CD14-positive monocyte (primary cell): ENCODE data around the gene FUT1. TPM values are rescaled to one million over a fixed set of nuclear protein-coding genes. Genes with fewer than 3 reads are reported as not detected.

Source experiments
- DNase-seq, 3 donors: peaks; one replicate each; pipeline ENCODE4 v3.0.0-alpha.2; 2011 to 2022
- H2AFZ ChIP-seq: 2 replicates; pipeline ENCODE4 v1.6.0; 2012; ENCODE audit warnings: mild to moderate bottlenecking, low read depth, low read length, inconsistent platforms; ENCODE audit not compliant: insufficient read depth, poor library complexity, severe bottlenecking
- H3K27ac ChIP-seq, 2 donors: 1 replicate in 1 of 2; 2 replicates in 1 of 2; pipeline ENCODE4 v1.5.1; 2012 to 2013; ENCODE audit warnings: low read length in 2 of 2, control low read depth in 1 of 2, inconsistent platforms in 1 of 2, low read depth in 1 of 2, mild to moderate bottlenecking in 1 of 2
- H3K27me3 ChIP-seq, 2 donors: one replicate each; pipeline versions ENCODE4 v1.6.0 to v1.6.1; 2011 to 2013; ENCODE audit warnings: low read length in 2 of 2; ENCODE audit not compliant: control insufficient read depth in 2 of 2, insufficient read depth in 2 of 2
- H3K36me3 ChIP-seq, 2 donors: replicated peaks in 1 of 2; 1 replicate in 1 of 2; 2 replicates in 1 of 2; pipeline versions ENCODE4 v1.5.1 to v1.6.1; 2012 to 2013; ENCODE audit warnings: low read length in 2 of 2, control low read depth in 1 of 2, inconsistent platforms in 1 of 2, mild to moderate bottlenecking in 1 of 2; ENCODE audit not compliant: insufficient read depth in 2 of 2, control insufficient read depth in 1 of 2
- H3K4me1 ChIP-seq, 2 donors: 1 replicate in 1 of 2; 2 replicates in 1 of 2; pipeline versions ENCODE4 v1.5.1 to v1.6.1; 2012 to 2013; ENCODE audit warnings: low read length in 2 of 2, control low read depth in 1 of 2, inconsistent platforms in 1 of 2, mild to moderate bottlenecking in 1 of 2, moderate library complexity in 1 of 2; ENCODE audit not compliant: insufficient read depth in 2 of 2, control insufficient read depth in 1 of 2
- H3K4me2 ChIP-seq: replicated peaks from 2 replicates; pipeline ENCODE3; 2012; ENCODE audit warnings: low read length, moderate library complexity, mild to moderate bottlenecking; ENCODE audit not compliant: poor library complexity, severe bottlenecking; ENCODE audit errors: extremely low read depth
- H3K4me3 ChIP-seq, 3 experiments: fragments of 200-600 bp in 1 of 3; sonication (generic) in 1 of 3; replicated peaks in 1 of 3; 1 replicate in 2 of 3; 2 replicates in 1 of 3; pipeline ENCODE4 v1.5.1; 2011 to 2013; ENCODE audit warnings: low read length in 3 of 3, mild to moderate bottlenecking in 3 of 3, control low read depth in 2 of 3, low read depth in 2 of 3, inconsistent platforms in 1 of 3, moderate library complexity in 1 of 3
- H3K79me2 ChIP-seq: 2 replicates; pipeline ENCODE4 v1.6.0; 2012; ENCODE audit warnings: mild to moderate bottlenecking, control low read depth, inconsistent platforms, low read length, moderate library complexity; ENCODE audit not compliant: insufficient read depth
- H3K9ac ChIP-seq: 2 replicates; pipeline ENCODE4 v1.6.0; 2017; ENCODE audit warnings: low read length, mild to moderate bottlenecking; ENCODE audit not compliant: insufficient read depth, poor library complexity, severe bottlenecking
- H3K9me3 ChIP-seq, 2 donors: replicated peaks in 1 of 2; 1 replicate in 1 of 2; 2 replicates in 1 of 2; pipeline versions ENCODE4 v1.5.1 to v1.6.1; 2012 to 2013; ENCODE audit warnings: low read length in 2 of 2, control low read depth in 1 of 2; ENCODE audit not compliant: control insufficient read depth in 1 of 2, insufficient read depth in 1 of 2
- H4K20me1 ChIP-seq: 2 replicates; pipeline ENCODE4 v1.6.0; 2012; ENCODE audit warnings: mild to moderate bottlenecking, low read length, control low read depth, moderate library complexity; ENCODE audit not compliant: insufficient read depth
- H3K27ac Mint-ChIP-seq, 7 donors: one replicate each; pipeline ENCODE4 v1.8.0; 2020; ENCODE audit warnings: mild to moderate bottlenecking in 7 of 7, mixed read lengths in 7 of 7, moderate library complexity in 6 of 7, inconsistent platforms in 2 of 7
- H3K27me3 Mint-ChIP-seq, 3 donors: one replicate each; pipeline ENCODE4 v1.8.0; 2021 to 2022; ENCODE audit warnings: low read depth in 3 of 3, mild to moderate bottlenecking in 3 of 3, mixed read lengths in 3 of 3, moderate library complexity in 3 of 3, inconsistent platforms in 1 of 3
- H3K36me3 Mint-ChIP-seq, 2 donors: one replicate each; pipeline ENCODE4 v1.8.0; 2020; ENCODE audit warnings: mixed read lengths in 2 of 2, inconsistent platforms in 1 of 2, mild to moderate bottlenecking in 1 of 2
- H3K4me1 Mint-ChIP-seq: one replicate; pipeline ENCODE4 v1.8.0; 2020; ENCODE audit warnings: mild to moderate bottlenecking, mixed read lengths
- H3K4me3 Mint-ChIP-seq, 2 donors: one replicate each; pipeline ENCODE4 v1.8.0; 2020; ENCODE audit warnings: mild to moderate bottlenecking in 2 of 2, mixed read lengths in 2 of 2, moderate library complexity in 1 of 2
- H3K9me3 Mint-ChIP-seq, 7 donors: one replicate each; pipeline ENCODE4 v1.8.0; 2020 to 2022; ENCODE audit warnings: mixed read lengths in 7 of 7, mild to moderate bottlenecking in 6 of 7, moderate library complexity in 6 of 7, inconsistent platforms in 2 of 7
- WGBS: methylation state at CpG from one replicate; pipeline ENCODE4 v1.1.5; 2013; ENCODE audit warnings: missing lambda C conversion rate; ENCODE audit not compliant: insufficient coverage; 5-methylcytosine and 5-hydroxymethylcytosine counted together
- intact Hi-C, 2 donors: fragments of 100-400 bp; cut with micrococcal nuclease; formaldehyde crosslinking; loops; one replicate each; pipeline versions ENCODE4 v1.15.0 to v1.15.1; 2023
- polyA plus RNA-seq, 3 donors: library from polyadenylated mRNA; depleted of rRNA in 1 of 3; unstranded in 2 of 3; stranded (reverse) in 1 of 3; fragments of 300-500 nt in 2 of 3; fragments of >200 nt in 1 of 3; fragmentation: Illumina TruSeq in 2 of 3; gene quantifications; 1 replicate in 2 of 3; 2 replicates in 1 of 3; pipeline ENCODE4 v1.2.3, GENCODE V29; 2012 to 2021
- TF ChIP-seq, protein P1 (sequence below): fragments of 200-600 bp; IDR thresholded peaks from one replicate; pipeline ENCODE4 v1.8.0; 2022; ENCODE audit warnings: antibody characterized with exemption, mild to moderate bottlenecking

FUT1 gene
- polyA plus RNA-seq, 3 donors = 0.03 TPM; not detected in 2

GRCh38 chr19:48703316-48703715 lies 49.1 kb downstream of the FUT1 start:
- Mint-ChIP-seq H3K4me1 (no peaks in the 10 kb centered on the region), H3K9me3 (peaks cover 0 to 5% (median 2%) of the 10 kb centered on the region in 7 donors), H3K27me3 (peaks cover 3 to 6% (median 3%) of the 10 kb centered on the region in 3 donors), H3K4me3 (no peak overlapping the region), H3K27ac (no peak overlapping the region), H3K36me3 (peaks cover 0 to 4% of the 10 kb centered on the region in 2 donors)
- Histone ChIP-seq H3K27me3 (no peaks in the 10 kb centered on the region), H3K4me1 (no peaks in the 10 kb centered on the region), H2AFZ (no peak overlapping the region), H3K4me2 (no peak overlapping the region), H3K79me2 (no peaks in the 10 kb centered on the region), H3K4me3 (no peak overlapping the region), H4K20me1 (no peaks in the 10 kb centered on the region), H3K9me3 (no peaks in the 10 kb centered on the region), H3K9ac (no peak overlapping the region), H3K36me3 (no peaks in the 10 kb centered on the region), H3K27ac (no peak overlapping the region)
- no peak for DNase-seq
- TF ChIP-seq, protein P1, sequence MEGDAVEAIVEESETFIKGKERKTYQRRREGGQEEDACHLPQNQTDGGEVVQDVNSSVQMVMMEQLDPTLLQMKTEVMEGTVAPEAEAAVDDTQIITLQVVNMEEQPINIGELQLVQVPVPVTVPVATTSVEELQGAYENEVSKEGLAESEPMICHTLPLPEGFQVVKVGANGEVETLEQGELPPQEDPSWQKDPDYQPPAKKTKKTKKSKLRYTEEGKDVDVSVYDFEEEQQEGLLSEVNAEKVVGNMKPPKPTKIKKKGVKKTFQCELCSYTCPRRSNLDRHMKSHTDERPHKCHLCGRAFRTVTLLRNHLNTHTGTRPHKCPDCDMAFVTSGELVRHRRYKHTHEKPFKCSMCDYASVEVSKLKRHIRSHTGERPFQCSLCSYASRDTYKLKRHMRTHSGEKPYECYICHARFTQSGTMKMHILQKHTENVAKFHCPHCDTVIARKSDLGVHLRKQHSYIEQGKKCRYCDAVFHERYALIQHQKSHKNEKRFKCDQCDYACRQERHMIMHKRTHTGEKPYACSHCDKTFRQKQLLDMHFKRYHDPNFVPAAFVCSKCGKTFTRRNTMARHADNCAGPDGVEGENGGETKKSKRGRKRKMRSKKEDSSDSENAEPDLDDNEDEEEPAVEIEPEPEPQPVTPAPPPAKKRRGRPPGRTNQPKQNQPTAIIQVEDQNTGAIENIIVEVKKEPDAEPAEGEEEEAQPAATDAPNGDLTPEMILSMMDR = no peak
- intact Hi-C loops = no loop called here
- 91% methylated on average over 17 of the region's 23 CpGs for WGBS

- Mint-ChIP-seq H3K4me1 (peaks cover 4% of the 10 kb centered on the region), H3K27me3 (peaks cover 6 to 9% (median 8%) of the 10 kb centered on the region in 3 donors), H3K36me3 (peaks cover 0 to 4% of the 10 kb centered on the region in 2 donors), H3K27ac (no peak overlapping the region), H3K9me3 (peaks cover 0 to 5% (median 2%) of the 10 kb centered on the region in 7 donors), H3K4me3 (no peak overlapping the region)
- Histone ChIP-seq H3K9me3 (no peaks in the 10 kb centered on the region), H3K79me2 (no peaks in the 10 kb centered on the region), H3K4me2 (no peak overlapping the region), H3K4me1 (no peaks in the 10 kb centered on the region), H2AFZ (no peak overlapping the region), H3K4me3 (no peak overlapping the region), H3K36me3 (no peaks in the 10 kb centered on the region), H3K27me3 (peaks cover 0 to 2% of the 10 kb centered on the region in 2 donors), H4K20me1 (no peaks in the 10 kb centered on the region), H3K9ac (no peak overlapping the region), H3K27ac (no peak overlapping the region)
- intact Hi-C loops = no loop called here
- TF ChIP-seq, protein P1 = no peak
- no peak for DNase-seq
- WGBS = over 99% methylated on average over 13 of the region's 13 CpGs
Measured at GRCh38 chr19:48702701-48703100, 49.7 kb downstream of the FUT1 start.
